Activated CD4-positive, alpha-beta T cell treated with anti-CD3 and anti-CD28 coated beads, Interleukin-2, amount 50 U/mL, for 48 hours (primary cell): ENCODE data around the gene CACNA1B.
"Not testable (repeated sequence)": the region's sequence is repeated elsewhere in the genome, so short reads cannot be mapped to it uniquely, and the experiment has no call there.

Experiments used
- DNase-seq, 2 experiments: peaks; one replicate each; pipeline ENCODE4 v3.0.0-alpha.2; 2020

CACNA1B gene

GRCh38 chr9:138077898-138078540 is 200.4 kb downstream of the CACNA1B start:
- DNase-seq: no peak

GRCh38 chr9:138078846-138079245 is 201.3 kb downstream of the CACNA1B start:
- no peak for DNase-seq

GRCh38 chr9:138080979-138081378 is 203.4 kb downstream of the CACNA1B start:
- DNase-seq: no peak

- DNase-seq: no peak
Measured at GRCh38 chr9:138082918-138083636, 205.5 kb downstream of the CACNA1B start.

- DNase-seq: no peak
Measured at GRCh38 chr9:138083873-138084272, 206.3 kb downstream of the CACNA1B start.

- no peak for DNase-seq
Measured at GRCh38 chr9:138085568-138085967, 208.0 kb downstream of the CACNA1B start.

- DNase-seq: not testable (repeated sequence)
Measured at GRCh38 chr9:138092057-138092456, 214.5 kb downstream of the CACNA1B start.

- no peak for DNase-seq
Measured at GRCh38 chr9:138094028-138094427, 216.4 kb downstream of the CACNA1B start.

- DNase-seq: no peak
Measured at GRCh38 chr9:138095813-138096518, 218.4 kb downstream of the CACNA1B start.

GRCh38 chr9:138096519-138096845 is 218.9 kb downstream of the CACNA1B start:
- DNase-seq: no peak

GRCh38 chr9:138097501-138097991 is 220.0 kb downstream of the CACNA1B start:
- DNase-seq: no peak

- DNase-seq: no peak
Measured at GRCh38 chr9:138098116-138098907, 220.7 kb downstream of the CACNA1B start.

- no peak for DNase-seq
Measured at GRCh38 chr9:138098908-138099791, 221.6 kb downstream of the CACNA1B start.

GRCh38 chr9:138099803-138100598 is 222.4 kb downstream of the CACNA1B start:
- DNase-seq: no peak

- DNase-seq: no peak
Measured at GRCh38 chr9:138100711-138101350, 223.2 kb downstream of the CACNA1B start.

GRCh38 chr9:138101444-138102234 is 224.1 kb downstream of the CACNA1B start:
- no peak for DNase-seq

GRCh38 chr9:138102246-138103051 is 224.9 kb downstream of the CACNA1B start:
- DNase-seq: no peak

- no peak for DNase-seq
Measured at GRCh38 chr9:138103111-138103848, 225.7 kb downstream of the CACNA1B start.
